ENCODE results near the gene MAN2B2.

- no peak for TF ChIP-seq HNRNPK (IDR thresholded peaks at IDR 0.05; ENCODE audit: low read depth, low read length, poor library complexity, severe bottlenecking)
- TF ChIP-seq CC2D1A (IDR thresholded peaks at IDR 0.05) = no peak
- TF ChIP-seq, protein P1, sequence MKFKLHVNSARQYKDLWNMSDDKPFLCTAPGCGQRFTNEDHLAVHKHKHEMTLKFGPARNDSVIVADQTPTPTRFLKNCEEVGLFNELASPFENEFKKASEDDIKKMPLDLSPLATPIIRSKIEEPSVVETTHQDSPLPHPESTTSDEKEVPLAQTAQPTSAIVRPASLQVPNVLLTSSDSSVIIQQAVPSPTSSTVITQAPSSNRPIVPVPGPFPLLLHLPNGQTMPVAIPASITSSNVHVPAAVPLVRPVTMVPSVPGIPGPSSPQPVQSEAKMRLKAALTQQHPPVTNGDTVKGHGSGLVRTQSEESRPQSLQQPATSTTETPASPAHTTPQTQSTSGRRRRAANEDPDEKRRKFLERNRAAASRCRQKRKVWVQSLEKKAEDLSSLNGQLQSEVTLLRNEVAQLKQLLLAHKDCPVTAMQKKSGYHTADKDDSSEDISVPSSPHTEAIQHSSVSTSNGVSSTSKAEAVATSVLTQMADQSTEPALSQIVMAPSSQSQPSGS (CRISPR knock-in tag; IDR thresholded peaks at IDR 0.05) = no peak
- no peak for TF ChIP-seq CTCF (IDR thresholded peaks at IDR 0.05 in 2 of 3, conservative IDR thresholded peaks at IDR 0.05 in 1 of 3; ENCODE audit: insufficient read depth in 2 of 3, low read depth in 1 of 3, low read length in 3 of 3)
- no peak for TF ChIP-seq SP1 (CRISPR knock-in tag; IDR thresholded peaks at IDR 0.05)
- TF ChIP-seq EZH2 (IDR thresholded peaks at IDR 0.05; ENCODE audit: borderline replicate concordance, low read depth, low read length) = no peak
Observed at GRCh38 chr4:6538111-6538510, 36.9 kb upstream of the MAN2B2 start.

Measured in K562 (cell line).